HEK293 (cell line): Measurements from ENCODE around the gene FPGS.

Source experiments
- CTCF ChIP-seq: fragments of 450-650 bp; formaldehyde crosslinking; IDR thresholded peaks from 2 replicates; pipeline ENCODE4 v1.5.1; 2016; ENCODE audit warnings: missing biosample characterization, missing genetic modification characterization
- EGR2 ChIP-seq: fragments of 450-650 bp; formaldehyde crosslinking; IDR thresholded peaks from 2 replicates; pipeline ENCODE4 v1.5.1; 2016; ENCODE audit warnings: low read depth, missing biosample characterization, missing genetic modification characterization
- OSR2 ChIP-seq: fragments of 450-650 bp; formaldehyde crosslinking; IDR thresholded peaks from 2 replicates; pipeline ENCODE4 v1.5.1; 2016; ENCODE audit warnings: missing biosample characterization, missing genetic modification characterization
- PBX3 ChIP-seq: sonication (generic); formaldehyde crosslinking; IDR thresholded peaks from 2 replicates; pipeline ENCODE4 v1.8.1; 2022; ENCODE audit warnings: mild to moderate bottlenecking, moderate library complexity, missing genetic modification reagents
- PRDM1 ChIP-seq: fragments of 450-650 bp; formaldehyde crosslinking; IDR thresholded peaks from 2 replicates; pipeline ENCODE4; 2016; ENCODE audit warnings: missing biosample characterization, missing genetic modification characterization
- ZBTB26 ChIP-seq: fragments of 450-650 bp; formaldehyde crosslinking; optimal IDR thresholded peaks from 2 replicates; pipeline ENCODE3; 2016; ENCODE audit warnings: missing biosample characterization, mild to moderate bottlenecking, missing genetic modification characterization
- ZNF175 ChIP-seq: fragments of 450-650 bp; formaldehyde crosslinking; IDR thresholded peaks from 2 replicates; pipeline ENCODE4 v1.5.1; 2016; ENCODE audit warnings: missing biosample characterization, missing genetic modification characterization
- ZNF37A ChIP-seq: fragments of 450-650 bp; IDR thresholded peaks from 2 replicates; pipeline ENCODE4 v1.5.1; 2018; ENCODE audit warnings: missing biosample characterization, missing genetic modification characterization
- ZNF449 ChIP-seq: fragments of 450-650 bp; formaldehyde crosslinking; IDR thresholded peaks from 2 replicates; pipeline ENCODE4 v1.5.1; 2017; ENCODE audit warnings: missing biosample characterization, mild to moderate bottlenecking, missing genetic modification characterization, moderate library complexity
- ZNF501 ChIP-seq: fragments of 450-650 bp; formaldehyde crosslinking; IDR thresholded peaks from 2 replicates; pipeline ENCODE4 v1.5.1; 2016; ENCODE audit warnings: missing biosample characterization, missing genetic modification characterization
- ZNF529 ChIP-seq: fragments of 450-650 bp; formaldehyde crosslinking; IDR thresholded peaks from 2 replicates; pipeline ENCODE4 v1.5.1; 2017; ENCODE audit warnings: missing genetic modification characterization, missing biosample characterization; ENCODE audit not compliant: insufficient replicate concordance
- ZNF660 ChIP-seq: fragments of 450-650 bp; IDR thresholded peaks from 2 replicates; pipeline ENCODE4 v1.5.1; 2018; ENCODE audit warnings: missing biosample characterization, mild to moderate bottlenecking, missing genetic modification characterization
- ZNF677 ChIP-seq: fragments of 450-650 bp; IDR thresholded peaks from 2 replicates; pipeline ENCODE4 v1.5.0; 2018; ENCODE audit warnings: missing biosample characterization, mild to moderate bottlenecking, missing genetic modification characterization, moderate library complexity
- ZSCAN30 ChIP-seq: fragments of 450-650 bp; IDR thresholded peaks from 2 replicates; pipeline ENCODE4 v1.5.1; 2018; ENCODE audit warnings: missing biosample characterization, mild to moderate bottlenecking, missing genetic modification characterization, moderate library complexity

GRCh38 chr9:127777368-127777980 is 25.2 kb upstream of the FPGS start:
- TF ChIP-seq OSR2 (tag by site-specific recombination) (no peak), PRDM1 (tag by site-specific recombination) (no peak), ZNF175 (tag by site-specific recombination) (no peak), CTCF (tag by site-specific recombination) (no peak), ZBTB26 (tag by site-specific recombination) (no peak), ZNF660 (no peak), ZNF37A (no peak), ZNF677 (tag by site-specific recombination) (no peak), PBX3 (CRISPR knock-in tag) (no peak), ZNF449 (tag by site-specific recombination) (no peak), EGR2 (tag by site-specific recombination) (no peak), ZSCAN30 (tag by site-specific recombination) (no peak), ZNF501 (tag by site-specific recombination) (no peak), ZNF529 (tag by site-specific recombination) (no peak)
